ENCODE results near the gene MAP2K4.
"Not testable (repeated sequence)": the region's sequence is repeated elsewhere in the genome, so short reads cannot be mapped to it uniquely, and the experiment has no call there.

MAP2K4 gene

GRCh38 chr17:12095522-12095921 lies 74.8 kb downstream of the MAP2K4 start:
- DNase-seq = no peak

GRCh38 chr17:12097326-12097725 lies 76.6 kb downstream of the MAP2K4 start:
- DNase-seq = no peak

- no peak for DNase-seq
These were observed 77.9 kb downstream of the MAP2K4 start for GRCh38 chr17:12098568-12098967.

GRCh38 chr17:12099412-12099811 lies 78.7 kb downstream of the MAP2K4 start:
- DNase-seq = no peak

GRCh38 chr17:12104831-12105230 lies 84.2 kb downstream of the MAP2K4 start:
- no peak for DNase-seq

GRCh38 chr17:12107905-12108304 lies 87.2 kb downstream of the MAP2K4 start:
- no peak for DNase-seq

- no peak for DNase-seq
These were observed 90.2 kb downstream of the MAP2K4 start for GRCh38 chr17:12110906-12111305.

- DNase-seq = no peak
These were observed 92.5 kb downstream of the MAP2K4 start for GRCh38 chr17:12113156-12113555.

- DNase-seq = no peak
These were observed 94.2 kb downstream of the MAP2K4 start for GRCh38 chr17:12114686-12115418.

- no peak for DNase-seq
These were observed 95.5 kb downstream of the MAP2K4 start for GRCh38 chr17:12116143-12116542.

GRCh38 chr17:12118617-12119016 lies 97.9 kb downstream of the MAP2K4 start:
- no peak for DNase-seq

- no peak for DNase-seq
These were observed 101.4 kb downstream of the MAP2K4 start for GRCh38 chr17:12122075-12122474.

GRCh38 chr17:12127177-12127576 lies 106.5 kb downstream of the MAP2K4 start:
- no peak for DNase-seq

- DNase-seq = no peak
These were observed 107.0 kb downstream of the MAP2K4 start for GRCh38 chr17:12127667-12128066.

- no peak for DNase-seq
These were observed 108.3 kb downstream of the MAP2K4 start for GRCh38 chr17:12128946-12129345.

- no peak for DNase-seq
These were observed 112.5 kb downstream of the MAP2K4 start for GRCh38 chr17:12133183-12133582.

GRCh38 chr17:12134101-12134500 lies 113.4 kb downstream of the MAP2K4 start:
- DNase-seq = no peak

- no peak for DNase-seq
These were observed 113.9 kb downstream of the MAP2K4 start for GRCh38 chr17:12134587-12134986.

- no peak for DNase-seq
These were observed 115.6 kb downstream of the MAP2K4 start for GRCh38 chr17:12136243-12136642.

- no peak for DNase-seq
These were observed 116.0 kb downstream of the MAP2K4 start for GRCh38 chr17:12136646-12137045.

- DNase-seq = no peak
These were observed 117.2 kb downstream of the MAP2K4 start for GRCh38 chr17:12137859-12138258.

- DNase-seq = no peak
These were observed 120.0 kb downstream of the MAP2K4 start for GRCh38 chr17:12140685-12141084.

- not testable (repeated sequence) for DNase-seq
These were observed 141.5 kb downstream of the MAP2K4 start for GRCh38 chr17:12162187-12162586.

GRCh38 chr17:12164085-12164484 lies 143.4 kb downstream of the MAP2K4 start:
- DNase-seq = no peak

- no peak for DNase-seq
These were observed 158.1 kb downstream of the MAP2K4 start for GRCh38 chr17:12178644-12179330.

Data from NCI-H1436 (cell line).